GM19099 (cell line): ENCODE data around the gene AKAP9.

ENCODE experiments used
- POLR2A ChIP-seq: IDR thresholded peaks from 3 replicates; pipeline ENCODE4 v1.6.1; 2011; ENCODE audit warnings: low read depth; ENCODE audit not compliant: insufficient read length; ENCODE audit errors: extremely low read depth

The AKAP9 gene

GRCh38 chr7:92043637-92044036 lies 103.0 kb downstream of the AKAP9 start:
- no peak for TF ChIP-seq POLR2A

GRCh38 chr7:92044148-92044547 lies 103.5 kb downstream of the AKAP9 start:
- TF ChIP-seq POLR2A, result no peak

- TF ChIP-seq POLR2A, result no peak
Measured at GRCh38 chr7:92044940-92045339, 104.3 kb downstream of the AKAP9 start.

- no peak for TF ChIP-seq POLR2A
Measured at GRCh38 chr7:92051655-92052054, 111.0 kb downstream of the AKAP9 start.

- no peak for TF ChIP-seq POLR2A
Measured at GRCh38 chr7:92052159-92052558, 111.5 kb downstream of the AKAP9 start.

- TF ChIP-seq POLR2A, result no peak
Measured at GRCh38 chr7:92052684-92053083, 112.0 kb downstream of the AKAP9 start.

- TF ChIP-seq POLR2A, result no peak
Measured at GRCh38 chr7:92053312-92053711, 112.7 kb downstream of the AKAP9 start.

- no peak for TF ChIP-seq POLR2A
Measured at GRCh38 chr7:92056286-92056685, 115.6 kb downstream of the AKAP9 start.

- TF ChIP-seq POLR2A, result no peak
Measured at GRCh38 chr7:92057375-92057774, 116.7 kb downstream of the AKAP9 start.

GRCh38 chr7:92058040-92058439 lies 117.4 kb downstream of the AKAP9 start:
- no peak for TF ChIP-seq POLR2A

- no peak for TF ChIP-seq POLR2A
Measured at GRCh38 chr7:92058899-92059298, 118.2 kb downstream of the AKAP9 start.

- no peak for TF ChIP-seq POLR2A
Measured at GRCh38 chr7:92061154-92061553, 120.5 kb downstream of the AKAP9 start.

- TF ChIP-seq POLR2A, result no peak
Measured at GRCh38 chr7:92064438-92065029, 123.9 kb downstream of the AKAP9 start.

- no peak for TF ChIP-seq POLR2A
Measured at GRCh38 chr7:92071032-92071431, 130.4 kb downstream of the AKAP9 start.

GRCh38 chr7:92072121-92072520 lies 131.5 kb downstream of the AKAP9 start:
- no peak for TF ChIP-seq POLR2A

- no peak for TF ChIP-seq POLR2A
Measured at GRCh38 chr7:92072708-92073107, 132.0 kb downstream of the AKAP9 start.

- TF ChIP-seq POLR2A, result no peak
Measured at GRCh38 chr7:92075455-92076158, 134.9 kb downstream of the AKAP9 start.

- TF ChIP-seq POLR2A, result no peak
Measured at GRCh38 chr7:92076509-92076908, 135.8 kb downstream of the AKAP9 start.

GRCh38 chr7:92088266-92088665 lies 147.6 kb downstream of the AKAP9 start:
- no peak for TF ChIP-seq POLR2A
